ENCODE data around the gene RALGPS1. TPM values are rescaled to one million over a fixed set of nuclear protein-coding genes. Genes with fewer than 3 reads are reported as not detected.

The RALGPS1 gene
- polyA plus RNA-seq, 1 of the 3 experiments (the other 2 are of a cell fraction): 3.9 TPM

DNA sequence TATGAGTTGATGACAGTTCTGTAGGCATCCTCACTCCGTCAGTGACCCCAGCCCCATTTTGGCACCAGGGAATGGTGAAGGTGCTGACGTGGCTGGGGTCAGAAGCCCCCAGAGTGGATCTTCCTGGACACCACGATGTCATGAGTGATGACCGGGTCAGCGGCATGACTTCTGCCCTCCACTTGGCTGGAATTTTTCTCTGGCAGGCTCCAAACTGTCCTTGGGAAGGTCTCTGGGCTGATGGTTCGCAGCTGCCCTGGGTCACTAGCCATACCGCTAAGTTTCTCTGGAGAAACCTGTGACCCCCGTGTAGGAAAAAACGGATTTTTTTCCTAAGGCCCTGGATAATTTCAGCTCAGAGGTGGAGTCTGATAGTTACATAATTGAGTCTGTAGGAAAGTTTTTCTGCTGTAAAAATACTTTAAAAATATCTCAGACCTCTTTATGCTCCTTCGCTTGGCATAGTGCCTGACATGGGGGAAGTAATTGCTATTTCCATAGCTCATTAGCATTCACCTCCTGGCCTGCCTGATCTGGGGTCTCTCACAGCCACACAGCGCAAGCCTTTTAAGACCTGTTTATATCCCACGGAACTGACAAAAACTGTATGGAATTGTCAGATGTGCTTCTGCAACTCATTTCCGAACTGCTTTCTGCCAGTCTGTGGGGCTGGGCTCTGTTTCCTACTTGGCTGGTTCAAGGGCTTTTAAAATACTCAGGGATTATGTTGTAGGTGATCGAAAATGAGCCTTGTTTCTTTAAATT lies 138.7 kb downstream of the RALGPS1 start:
- H3K4me1 ChIP-seq (ENCODE audit: control insufficient read depth in 1 of 2, insufficient read depth in 2 of 2, low read depth in 1 of 2, low read length in 1 of 2): peaks cover 6 to 13% of the 10 kb centered on the region in 2 experiments; a peak in 2 of 4 replicates
- DNase-seq: no peak
- no peak overlapping the region; a peak in 1 of 4 replicates for H3K27ac ChIP-seq (ENCODE audit: low read depth in 2 of 2, low read length in 1 of 2)
- H3F3A ChIP-seq (replicated peaks; ENCODE audit: insufficient read depth): no peaks in the 10 kb centered on the region
- H3K4me3 ChIP-seq (ENCODE audit: low read depth in 2 of 2, low read length in 1 of 2): no peak overlapping the region
- H2AFZ ChIP-seq (ENCODE audit: low read depth): no peak overlapping the region
- no peaks in the 10 kb centered on the region for H3K27me3 ChIP-seq (ENCODE audit: insufficient read depth)
- H3K9me3 ChIP-seq: no peaks in the 10 kb centered on the region
- no peaks in the 10 kb centered on the region for H3K36me3 ChIP-seq (replicated peaks in 1 of 2; ENCODE audit: control insufficient read depth in 1 of 2, insufficient read depth in 2 of 2, low read length in 1 of 2)
- ChIA-PET POLR2A (no interaction called here), CTCF (interaction anchor here (0.8 to 1.2 kb wide), 2 partner anchors 15 to 142 kb away, joined by 3 read pairs; no protein-coding TSS in a partner anchor)
- no peak overlapping the region for H3K9ac ChIP-seq
- H3K79me2 ChIP-seq (ENCODE audit: insufficient read depth): no peaks in the 10 kb centered on the region
- H3K4me2 ChIP-seq: no peak overlapping the region
- TF ChIP-seq, protein P1, sequence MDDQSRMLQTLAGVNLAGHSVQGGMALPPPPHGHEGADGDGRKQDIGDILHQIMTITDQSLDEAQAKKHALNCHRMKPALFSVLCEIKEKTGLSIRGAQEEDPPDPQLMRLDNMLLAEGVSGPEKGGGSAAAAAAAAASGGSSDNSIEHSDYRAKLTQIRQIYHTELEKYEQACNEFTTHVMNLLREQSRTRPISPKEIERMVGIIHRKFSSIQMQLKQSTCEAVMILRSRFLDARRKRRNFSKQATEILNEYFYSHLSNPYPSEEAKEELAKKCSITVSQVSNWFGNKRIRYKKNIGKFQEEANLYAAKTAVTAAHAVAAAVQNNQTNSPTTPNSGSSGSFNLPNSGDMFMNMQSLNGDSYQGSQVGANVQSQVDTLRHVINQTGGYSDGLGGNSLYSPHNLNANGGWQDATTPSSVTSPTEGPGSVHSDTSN (IDR thresholded peaks at IDR 0.05): no peak
- TF ChIP-seq TCF12 (IDR thresholded peaks at IDR 0.05) (no peak), JUND (IDR thresholded peaks at IDR 0.05) (no peak), RAD21 (IDR thresholded peaks at IDR 0.05; ENCODE audit: low read length) (no peak), EP300 (IDR thresholded peaks at IDR 0.05; ENCODE audit: borderline replicate concordance in 1 of 2, low read depth in 1 of 2, low read length in 1 of 2) (no peak), MXI1 (IDR thresholded peaks at IDR 0.05; ENCODE audit: low read depth, low read length) (no peak), TAF1 (IDR thresholded peaks at IDR 0.05; ENCODE audit: borderline replicate concordance, low read depth, low read length) (no peak), RCOR1 (IDR thresholded peaks at IDR 0.05; ENCODE audit: low read length) (no peak), ELF1 (IDR thresholded peaks at IDR 0.05) (no peak), GATA2 (CRISPR knock-in tag; IDR thresholded peaks at IDR 0.05) (no peak), RFX5 (IDR thresholded peaks at IDR 0.05; ENCODE audit: low read length) (no peak), POLR2AphosphoS5 (IDR thresholded peaks at IDR 0.05; ENCODE audit: low read depth, low read length) (no peak), EZH2phosphoT487 (IDR thresholded peaks at IDR 0.05; ENCODE audit: borderline replicate concordance, low read depth) (no peak), FOXJ3 (CRISPR knock-in tag; IDR thresholded peaks at IDR 0.05) (no peak)
- TF ChIP-seq, protein P2, sequence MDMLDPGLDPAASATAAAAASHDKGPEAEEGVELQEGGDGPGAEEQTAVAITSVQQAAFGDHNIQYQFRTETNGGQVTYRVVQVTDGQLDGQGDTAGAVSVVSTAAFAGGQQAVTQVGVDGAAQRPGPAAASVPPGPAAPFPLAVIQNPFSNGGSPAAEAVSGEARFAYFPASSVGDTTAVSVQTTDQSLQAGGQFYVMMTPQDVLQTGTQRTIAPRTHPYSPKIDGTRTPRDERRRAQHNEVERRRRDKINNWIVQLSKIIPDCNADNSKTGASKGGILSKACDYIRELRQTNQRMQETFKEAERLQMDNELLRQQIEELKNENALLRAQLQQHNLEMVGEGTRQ (IDR thresholded peaks at IDR 0.05; ENCODE audit: borderline replicate concordance, low read depth, low read length): no peak
- TF ChIP-seq, protein P3, sequence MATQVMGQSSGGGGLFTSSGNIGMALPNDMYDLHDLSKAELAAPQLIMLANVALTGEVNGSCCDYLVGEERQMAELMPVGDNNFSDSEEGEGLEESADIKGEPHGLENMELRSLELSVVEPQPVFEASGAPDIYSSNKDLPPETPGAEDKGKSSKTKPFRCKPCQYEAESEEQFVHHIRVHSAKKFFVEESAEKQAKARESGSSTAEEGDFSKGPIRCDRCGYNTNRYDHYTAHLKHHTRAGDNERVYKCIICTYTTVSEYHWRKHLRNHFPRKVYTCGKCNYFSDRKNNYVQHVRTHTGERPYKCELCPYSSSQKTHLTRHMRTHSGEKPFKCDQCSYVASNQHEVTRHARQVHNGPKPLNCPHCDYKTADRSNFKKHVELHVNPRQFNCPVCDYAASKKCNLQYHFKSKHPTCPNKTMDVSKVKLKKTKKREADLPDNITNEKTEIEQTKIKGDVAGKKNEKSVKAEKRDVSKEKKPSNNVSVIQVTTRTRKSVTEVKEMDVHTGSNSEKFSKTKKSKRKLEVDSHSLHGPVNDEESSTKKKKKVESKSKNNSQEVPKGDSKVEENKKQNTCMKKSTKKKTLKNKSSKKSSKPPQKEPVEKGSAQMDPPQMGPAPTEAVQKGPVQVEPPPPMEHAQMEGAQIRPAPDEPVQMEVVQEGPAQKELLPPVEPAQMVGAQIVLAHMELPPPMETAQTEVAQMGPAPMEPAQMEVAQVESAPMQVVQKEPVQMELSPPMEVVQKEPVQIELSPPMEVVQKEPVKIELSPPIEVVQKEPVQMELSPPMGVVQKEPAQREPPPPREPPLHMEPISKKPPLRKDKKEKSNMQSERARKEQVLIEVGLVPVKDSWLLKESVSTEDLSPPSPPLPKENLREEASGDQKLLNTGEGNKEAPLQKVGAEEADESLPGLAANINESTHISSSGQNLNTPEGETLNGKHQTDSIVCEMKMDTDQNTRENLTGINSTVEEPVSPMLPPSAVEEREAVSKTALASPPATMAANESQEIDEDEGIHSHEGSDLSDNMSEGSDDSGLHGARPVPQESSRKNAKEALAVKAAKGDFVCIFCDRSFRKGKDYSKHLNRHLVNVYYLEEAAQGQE (IDR thresholded peaks at IDR 0.05; ENCODE audit: low read depth, low read length): no peak
- TF ChIP-seq, protein P4, sequence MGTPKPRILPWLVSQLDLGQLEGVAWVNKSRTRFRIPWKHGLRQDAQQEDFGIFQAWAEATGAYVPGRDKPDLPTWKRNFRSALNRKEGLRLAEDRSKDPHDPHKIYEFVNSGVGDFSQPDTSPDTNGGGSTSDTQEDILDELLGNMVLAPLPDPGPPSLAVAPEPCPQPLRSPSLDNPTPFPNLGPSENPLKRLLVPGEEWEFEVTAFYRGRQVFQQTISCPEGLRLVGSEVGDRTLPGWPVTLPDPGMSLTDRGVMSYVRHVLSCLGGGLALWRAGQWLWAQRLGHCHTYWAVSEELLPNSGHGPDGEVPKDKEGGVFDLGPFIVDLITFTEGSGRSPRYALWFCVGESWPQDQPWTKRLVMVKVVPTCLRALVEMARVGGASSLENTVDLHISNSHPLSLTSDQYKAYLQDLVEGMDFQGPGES (IDR thresholded peaks at IDR 0.05; ENCODE audit: low read depth, low read length): no peak
- TF ChIP-seq, protein P5, sequence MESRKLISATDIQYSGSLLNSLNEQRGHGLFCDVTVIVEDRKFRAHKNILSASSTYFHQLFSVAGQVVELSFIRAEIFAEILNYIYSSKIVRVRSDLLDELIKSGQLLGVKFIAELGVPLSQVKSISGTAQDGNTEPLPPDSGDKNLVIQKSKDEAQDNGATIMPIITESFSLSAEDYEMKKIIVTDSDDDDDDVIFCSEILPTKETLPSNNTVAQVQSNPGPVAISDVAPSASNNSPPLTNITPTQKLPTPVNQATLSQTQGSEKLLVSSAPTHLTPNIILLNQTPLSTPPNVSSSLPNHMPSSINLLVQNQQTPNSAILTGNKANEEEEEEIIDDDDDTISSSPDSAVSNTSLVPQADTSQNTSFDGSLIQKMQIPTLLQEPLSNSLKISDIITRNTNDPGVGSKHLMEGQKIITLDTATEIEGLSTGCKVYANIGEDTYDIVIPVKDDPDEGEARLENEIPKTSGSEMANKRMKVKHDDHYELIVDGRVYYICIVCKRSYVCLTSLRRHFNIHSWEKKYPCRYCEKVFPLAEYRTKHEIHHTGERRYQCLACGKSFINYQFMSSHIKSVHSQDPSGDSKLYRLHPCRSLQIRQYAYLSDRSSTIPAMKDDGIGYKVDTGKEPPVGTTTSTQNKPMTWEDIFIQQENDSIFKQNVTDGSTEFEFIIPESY (IDR thresholded peaks at IDR 0.05; ENCODE audit: borderline replicate concordance, low read depth): no peak
- WGBS (ENCODE audit: low lambda C conversion rate): 85% methylated on average over 14 of the region's 14 CpGs
- H4K20me1 ChIP-seq (ENCODE audit: insufficient read depth): no peaks in the 10 kb centered on the region
- H3K9me2 ChIP-seq: no peaks in the 10 kb centered on the region
